ENCODE data around the gene HTR2B.

HTR2B gene

DNA sequence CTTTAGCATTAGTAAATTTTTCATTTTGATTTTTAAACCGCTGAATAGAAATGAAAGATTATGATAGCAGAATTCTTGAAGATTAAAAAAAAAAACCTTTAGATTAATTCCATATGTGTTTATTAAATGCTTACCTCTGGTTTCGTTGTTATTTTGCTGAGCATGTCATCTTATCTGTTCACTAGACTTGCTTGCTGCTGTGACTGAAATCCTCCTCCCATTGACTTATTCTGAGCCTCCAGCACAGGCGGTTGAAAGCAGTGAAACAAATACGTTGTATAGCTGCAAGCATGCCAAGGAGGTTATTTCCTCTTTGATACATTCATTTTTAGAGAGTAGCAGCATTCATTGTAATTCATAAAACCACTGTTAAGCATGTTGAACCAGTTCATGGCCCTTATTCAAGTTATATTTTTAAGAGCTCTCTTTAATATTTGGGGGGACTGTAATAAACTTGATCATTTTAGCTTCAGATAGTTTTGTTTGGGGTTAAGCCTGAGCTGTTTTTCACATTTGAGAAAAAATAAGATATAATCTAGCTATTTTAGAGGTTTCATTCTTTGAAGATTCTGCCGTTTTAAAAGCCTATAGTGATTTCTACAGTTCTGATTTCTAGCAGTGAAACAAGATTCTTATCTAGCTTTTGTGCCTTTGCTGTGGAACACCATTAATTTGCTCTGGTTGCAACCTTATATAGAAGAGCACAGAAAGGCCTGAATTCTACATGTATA, at the start of gene HTR2B:
HTR2B (minus strand) TSS at position 205 of the 731 bp plus-strand sequence. CDS start 1,278 bp downstream, outside the sequence.
- H3K36me3 ChIP-seq (ENCODE audit: low read depth): no peaks in the 10 kb centered on the region; the same call in 1 of the 2 replicates
- no peak within 1 kb of the TSS for H3K27ac ChIP-seq (ENCODE audit: poor library complexity, severe bottlenecking)
- H3K27me3 ChIP-seq (ENCODE audit: insufficient read depth, poor library complexity, severe bottlenecking): no peaks in the 10 kb centered on the region
- H3K4me3 ChIP-seq (ENCODE audit: severe bottlenecking): no peak within 1 kb of the TSS
- DNase-seq (ENCODE audit: low spot score) (no peak), ATAC-seq (ENCODE audit: low read depth) (no peak)
- H3K4me1 ChIP-seq (ENCODE audit: insufficient read depth, poor library complexity, severe bottlenecking): peaks cover 16% of the 10 kb centered on the region
- TF ChIP-seq, protein P1, sequence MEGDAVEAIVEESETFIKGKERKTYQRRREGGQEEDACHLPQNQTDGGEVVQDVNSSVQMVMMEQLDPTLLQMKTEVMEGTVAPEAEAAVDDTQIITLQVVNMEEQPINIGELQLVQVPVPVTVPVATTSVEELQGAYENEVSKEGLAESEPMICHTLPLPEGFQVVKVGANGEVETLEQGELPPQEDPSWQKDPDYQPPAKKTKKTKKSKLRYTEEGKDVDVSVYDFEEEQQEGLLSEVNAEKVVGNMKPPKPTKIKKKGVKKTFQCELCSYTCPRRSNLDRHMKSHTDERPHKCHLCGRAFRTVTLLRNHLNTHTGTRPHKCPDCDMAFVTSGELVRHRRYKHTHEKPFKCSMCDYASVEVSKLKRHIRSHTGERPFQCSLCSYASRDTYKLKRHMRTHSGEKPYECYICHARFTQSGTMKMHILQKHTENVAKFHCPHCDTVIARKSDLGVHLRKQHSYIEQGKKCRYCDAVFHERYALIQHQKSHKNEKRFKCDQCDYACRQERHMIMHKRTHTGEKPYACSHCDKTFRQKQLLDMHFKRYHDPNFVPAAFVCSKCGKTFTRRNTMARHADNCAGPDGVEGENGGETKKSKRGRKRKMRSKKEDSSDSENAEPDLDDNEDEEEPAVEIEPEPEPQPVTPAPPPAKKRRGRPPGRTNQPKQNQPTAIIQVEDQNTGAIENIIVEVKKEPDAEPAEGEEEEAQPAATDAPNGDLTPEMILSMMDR (IDR thresholded peaks at IDR 0.05; ENCODE audit: poor library complexity, severe bottlenecking): no peak
- H3K9me3 ChIP-seq (ENCODE audit: severe bottlenecking): no peaks in the 10 kb centered on the region

DNA sequence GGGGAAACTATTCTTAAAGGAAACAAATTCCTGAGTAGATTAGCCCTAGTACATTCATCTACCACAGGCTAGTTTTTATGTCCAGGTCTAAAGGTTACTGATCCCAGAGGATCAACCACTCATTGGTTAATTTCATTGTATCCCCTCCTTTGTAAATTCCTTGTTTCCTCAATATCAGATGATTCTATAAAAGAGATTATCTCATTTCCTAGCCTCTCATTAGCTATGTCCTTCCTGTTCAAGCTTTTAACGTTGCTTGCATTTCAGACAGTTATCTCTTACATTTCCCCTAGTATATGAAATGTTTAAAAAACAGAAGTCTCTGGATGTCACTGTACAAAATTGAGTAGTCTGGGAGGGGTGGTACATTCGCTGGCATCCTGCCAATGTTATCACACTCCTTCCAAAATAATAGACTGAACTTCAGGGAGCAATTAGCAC, 49.4 kb upstream of the HTR2B start:
- DNase-seq (ENCODE audit: low spot score) (no peak), ATAC-seq (ENCODE audit: low read depth) (no peak)
- Histone ChIP-seq H3K27ac (ENCODE audit: poor library complexity, severe bottlenecking) (no peak overlapping the region), H3K4me1 (ENCODE audit: insufficient read depth, poor library complexity, severe bottlenecking) (no peaks in the 10 kb centered on the region), H3K36me3 (ENCODE audit: low read depth) (peaks cover 37% of the 10 kb centered on the region), H3K4me3 (ENCODE audit: severe bottlenecking) (no peak overlapping the region), H3K9me3 (ENCODE audit: severe bottlenecking) (no peaks in the 10 kb centered on the region), H3K27me3 (ENCODE audit: insufficient read depth, poor library complexity, severe bottlenecking) (no peaks in the 10 kb centered on the region)
- TF ChIP-seq, protein P1 (IDR thresholded peaks at IDR 0.05; ENCODE audit: poor library complexity, severe bottlenecking): no peak

DNA sequence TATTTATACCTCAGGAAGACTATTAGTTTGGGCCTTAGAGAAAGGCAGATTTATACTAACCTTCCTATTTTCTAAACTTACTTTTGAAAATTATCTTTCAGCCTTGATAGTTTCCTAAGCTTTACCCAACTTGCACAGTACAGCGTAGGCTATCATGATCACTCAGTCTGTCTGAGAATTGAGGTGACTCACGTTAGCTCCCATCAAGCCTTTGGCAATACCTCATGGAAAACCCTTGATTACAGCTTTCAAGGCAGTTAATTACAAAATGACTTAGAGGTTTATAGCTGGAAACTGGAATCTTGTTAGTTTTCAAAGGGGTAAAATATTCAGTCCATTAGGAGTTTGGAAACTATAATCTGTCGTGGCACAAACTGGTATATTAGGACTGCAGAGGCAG, 47.2 kb upstream of the HTR2B start:
- TF ChIP-seq, protein P1 (IDR thresholded peaks at IDR 0.05; ENCODE audit: poor library complexity, severe bottlenecking): no peak
- Histone ChIP-seq H3K36me3 (ENCODE audit: low read depth) (peaks cover 56% of the 10 kb centered on the region), H3K27me3 (ENCODE audit: insufficient read depth, poor library complexity, severe bottlenecking) (no peaks in the 10 kb centered on the region), H3K4me3 (ENCODE audit: severe bottlenecking) (no peak overlapping the region), H3K27ac (ENCODE audit: poor library complexity, severe bottlenecking) (no peak overlapping the region), H3K9me3 (ENCODE audit: severe bottlenecking) (no peaks in the 10 kb centered on the region), H3K4me1 (ENCODE audit: insufficient read depth, poor library complexity, severe bottlenecking) (no peaks in the 10 kb centered on the region)
- ATAC-seq (ENCODE audit: low read depth): no peak
- no peak for DNase-seq (ENCODE audit: low spot score)

DNA sequence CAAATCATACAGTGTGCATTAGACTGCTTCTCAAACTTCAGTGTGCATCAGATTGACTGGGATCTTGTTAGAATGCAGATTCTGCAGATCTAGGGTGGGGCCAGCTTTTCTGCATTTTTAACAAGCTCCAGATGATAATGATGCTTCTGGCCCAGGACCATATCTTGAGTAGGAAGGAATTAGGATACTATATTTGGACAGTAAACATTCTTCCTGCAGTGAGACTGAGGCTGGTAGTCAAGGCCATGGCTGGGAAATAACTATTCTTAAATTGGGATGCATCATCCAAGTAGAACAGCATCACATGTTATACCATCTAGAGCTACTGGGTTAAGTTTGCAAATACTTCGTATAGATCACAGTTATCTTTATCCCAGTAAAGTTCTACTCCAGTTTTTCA, 45.2 kb upstream of the HTR2B start:
- H3K9me3 ChIP-seq (ENCODE audit: severe bottlenecking): no peaks in the 10 kb centered on the region
- H3K36me3 ChIP-seq (ENCODE audit: low read depth): peaks cover 73% of the 10 kb centered on the region
- ATAC-seq (ENCODE audit: low read depth) (no peak), DNase-seq (ENCODE audit: low spot score) (no peak)
- H3K27ac ChIP-seq (ENCODE audit: poor library complexity, severe bottlenecking): no peak overlapping the region
- no peaks in the 10 kb centered on the region for H3K27me3 ChIP-seq (ENCODE audit: insufficient read depth, poor library complexity, severe bottlenecking)
- no peak overlapping the region for H3K4me3 ChIP-seq (ENCODE audit: severe bottlenecking)
- TF ChIP-seq, protein P1 (IDR thresholded peaks at IDR 0.05; ENCODE audit: poor library complexity, severe bottlenecking): no peak
- H3K4me1 ChIP-seq (ENCODE audit: insufficient read depth, poor library complexity, severe bottlenecking): no peaks in the 10 kb centered on the region

DNA sequence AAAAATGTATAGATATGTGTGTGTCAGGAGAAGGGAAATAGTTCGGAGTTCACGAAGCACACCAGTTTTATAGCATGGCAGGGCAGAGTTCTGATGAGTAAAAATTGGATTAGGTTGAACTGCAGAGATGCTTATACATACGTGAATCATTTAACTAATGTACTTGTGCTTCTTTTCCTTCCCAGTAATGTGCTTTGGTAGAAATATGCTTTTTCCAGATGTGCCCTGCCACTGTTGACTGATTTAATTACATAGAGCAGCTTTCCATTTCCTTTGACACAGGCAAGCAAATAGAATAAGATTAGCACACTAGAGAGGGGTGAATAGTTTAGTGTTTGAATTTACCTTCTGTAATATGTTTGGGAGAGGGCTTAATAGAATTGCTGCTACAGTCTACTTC, 44.6 kb upstream of the HTR2B start:
- TF ChIP-seq, protein P1 (IDR thresholded peaks at IDR 0.05; ENCODE audit: poor library complexity, severe bottlenecking): no peak
- no peaks in the 10 kb centered on the region for H3K4me1 ChIP-seq (ENCODE audit: insufficient read depth, poor library complexity, severe bottlenecking)
- DNase-seq (ENCODE audit: low spot score) (no peak), ATAC-seq (ENCODE audit: low read depth) (no peak)
- H3K27ac ChIP-seq (ENCODE audit: poor library complexity, severe bottlenecking): no peak overlapping the region
- peaks cover 74% of the 10 kb centered on the region for H3K36me3 ChIP-seq (ENCODE audit: low read depth)
- H3K27me3 ChIP-seq (ENCODE audit: insufficient read depth, poor library complexity, severe bottlenecking): no peaks in the 10 kb centered on the region
- no peaks in the 10 kb centered on the region for H3K9me3 ChIP-seq (ENCODE audit: severe bottlenecking)
- H3K4me3 ChIP-seq (ENCODE audit: severe bottlenecking): no peak overlapping the region

All from RWPE2 (cell line).